ENCODE results near the gene ZNF469. TPM values are rescaled to one million over a fixed set of nuclear protein-coding genes. Genes with fewer than 3 reads are reported as not detected.
A peak's percentile ranks its signal among the peaks of the same experiment; 100 is the strongest.

ZNF469 gene
- total and polyA plus RNA-seq, 2 of the 13 experiments (the other 11 are each of a cell fraction or from before 2014, with no cell fraction given): not detected

- TF ChIP-seq USF2 (IDR thresholded peaks at IDR 0.05; ENCODE audit: low read depth, low read length): no peak
- TF ChIP-seq USF2 (CRISPR knock-in tag; IDR thresholded peaks at IDR 0.05; ENCODE audit: borderline replicate concordance): no peak
- TF ChIP-seq ELF1 (CRISPR knock-in tag; IDR thresholded peaks at IDR 0.05): peak; percentile 33
- TF ChIP-seq HIVEP1 (CRISPR knock-in tag; IDR thresholded peaks at IDR 0.05): no peak
- no peak for TF ChIP-seq GMEB1 (CRISPR knock-in tag; IDR thresholded peaks at IDR 0.05; ENCODE audit: borderline replicate concordance)
- TF ChIP-seq NKX3-1 (CRISPR knock-in tag; IDR thresholded peaks at IDR 0.05): no peak
- no peak for TF ChIP-seq ISL2 (CRISPR knock-in tag; IDR thresholded peaks at IDR 0.05)
- TF ChIP-seq AHR (CRISPR knock-in tag; IDR thresholded peaks at IDR 0.05): no peak
- TF ChIP-seq TRIM22 (IDR thresholded peaks at IDR 0.05): no peak
- no peak for TF ChIP-seq ARNTL (CRISPR knock-in tag; IDR thresholded peaks at IDR 0.05)
- TF ChIP-seq ZFX (CRISPR knock-in tag; IDR thresholded peaks at IDR 0.05; ENCODE audit: low read depth): peak; percentile 62; the same call in 1 of the 2 replicates
- TF ChIP-seq MLX (CRISPR knock-in tag; IDR thresholded peaks at IDR 0.05): peak; percentile 90
- no peak for TF ChIP-seq ATF2 (CRISPR knock-in tag; IDR thresholded peaks at IDR 0.05)
- TF ChIP-seq SKIL (CRISPR knock-in tag; IDR thresholded peaks at IDR 0.05; ENCODE audit: borderline replicate concordance): 0 out of 2 replicates have a peak, but pooled peaks have one; percentile 42
- no peak for TF ChIP-seq PATZ1 (CRISPR knock-in tag; IDR thresholded peaks at IDR 0.05)
- TF ChIP-seq MZF1 (CRISPR knock-in tag; IDR thresholded peaks at IDR 0.05; ENCODE audit: borderline replicate concordance): no peak
- TF ChIP-seq SP5 (CRISPR knock-in tag; IDR thresholded peaks at IDR 0.05; ENCODE audit: borderline replicate concordance, low read depth): no peak
Observed at GRCh38 chr16:88395669-88396584, 13.2 kb downstream of the ZNF469 start (continued).
